HCT116 (cell line): ENCODE data around the gene EPB41L5. TPM values are rescaled to one million over a fixed set of nuclear protein-coding genes. Genes with fewer than 3 reads are reported as not detected.

Experiments
- ATAC-seq: fragments of 200-7000 bp; cut with Tn5 transposase; 2 replicates; pipeline ENCODE4 v1.9.1; 2020; ENCODE audit warnings: mild to moderate bottlenecking, moderate library complexity
- BruUV-seq: library from RNA; stranded (reverse); fragments of 400-500 nt; replicated peaks from 2 replicates; lab custom pipeline; 2021; lab: Mats Ljungman, UMichigan
- CTCF ChIA-PET: fragments of 300-600 bp; sonication (Branson Sonifier 250); formaldehyde crosslinking; loops from one replicate; lab custom pipeline; 2021; ENCODE audit warnings: antibody characterized with exemption; lab: Charles Lee
- POLR2A ChIA-PET: fragments of 300-600, 350-600 bp; sonication (Branson Sonifier 250); formaldehyde crosslinking; loops from one replicate; lab custom pipeline; 2021; ENCODE audit warnings: antibody characterized with exemption; lab: Charles Lee
- RAD21 ChIA-PET, 2 experiments: fragments of 300-600 bp; sonication (Branson Sonifier 250); formaldehyde crosslinking; loops; one replicate each; lab custom pipeline; 2023; ENCODE audit warnings: low total read pairs in 2 of 2; ENCODE audit not compliant: uncharacterized antibody in 2 of 2, unreplicated experiment in 2 of 2, low non-redundant PET in 1 of 2; lab: Charles Lee
- DNase-seq: peaks from one replicate; pipeline ENCODE4 v3.0.0-alpha.2; 2010; ENCODE audit warnings: low read depth, low spot score
- H2AFZ ChIP-seq: fragments of 200-600 bp; shearing (Covaris generic), sonication (generic); 2 replicates; pipeline ENCODE4 v1.6.1; 2017; ENCODE audit warnings: low read depth, mixed run types, mixed read lengths, antibody characterized with exemption, low read length; ENCODE audit not compliant: poor library complexity, severe bottlenecking
- H3K27ac ChIP-seq: 2 replicates; pipeline ENCODE4 v1.5.1; 2012; ENCODE audit warnings: low read depth, low read length
- H3K27me3 ChIP-seq: fragments of 200-600 bp; sonication (generic); 2 replicates; pipeline ENCODE4 v1.6.1; 2016; ENCODE audit warnings: mixed run types, low read length, mixed read lengths; ENCODE audit not compliant: insufficient read depth
- H3K36me3 ChIP-seq, 2 experiments: fragments of 200-500 bp in 1 of 2; fragments of 200-600 bp in 1 of 2; sonication (Bioruptor generic) in 1 of 2; sonication (generic) in 1 of 2; 2 replicates each; pipeline versions ENCODE4 v1.5.1 to v1.6.1; 2014 to 2016; ENCODE audit warnings: low read length in 2 of 2, inconsistent platforms in 1 of 2, mixed read lengths in 1 of 2, mixed run types in 1 of 2; ENCODE audit not compliant: insufficient read depth in 2 of 2, control insufficient read depth in 1 of 2
- H3K4me1 ChIP-seq, 2 experiments: fragments of 200-600 bp in 1 of 2; sonication (generic) in 1 of 2; 2 replicates each; pipeline versions ENCODE4 v1.5.1 to v1.6.1; 2012 to 2017; ENCODE audit warnings: low read length in 2 of 2, inconsistent platforms in 1 of 2, mild to moderate bottlenecking in 1 of 2, mixed read lengths in 1 of 2, mixed run types in 1 of 2, moderate library complexity in 1 of 2; ENCODE audit not compliant: insufficient read depth in 2 of 2, control insufficient read depth in 1 of 2
- H3K4me2 ChIP-seq: fragments of 200-600 bp; sonication (generic); 2 replicates; pipeline ENCODE4 v1.6.1; 2017; ENCODE audit warnings: mixed run types, low read length, mixed read lengths
- H3K4me3 ChIP-seq, 2 experiments: fragments of 200-600 bp in 1 of 2; sonication (generic) in 1 of 2; replicated peaks in 1 of 2; 2 replicates each; pipeline ENCODE4 v1.5.1; 2011 to 2016; ENCODE audit warnings: low read length in 2 of 2, control low read depth in 1 of 2, low read depth in 1 of 2, mild to moderate bottlenecking in 1 of 2, mixed read lengths in 1 of 2, mixed run types in 1 of 2
- H3K79me2 ChIP-seq: fragments of 200-600 bp; sonication (generic); 2 replicates; pipeline ENCODE4 v1.6.1; 2017; ENCODE audit warnings: mild to moderate bottlenecking, mixed run types, low read length, moderate library complexity, mixed read lengths; ENCODE audit not compliant: insufficient read depth
- H3K9ac ChIP-seq: fragments of 200-600 bp; sonication (generic); 2 replicates; pipeline ENCODE4 v1.6.1; 2016; ENCODE audit warnings: low read length, mixed read lengths
- H3K9me2 ChIP-seq: fragments of 200-600 bp; sonication (generic), shearing (Covaris generic); 2 replicates; pipeline ENCODE4 v1.6.1; 2017; ENCODE audit warnings: mixed run types, mild to moderate bottlenecking, moderate library complexity; ENCODE audit not compliant: insufficient read depth
- H3K9me3 ChIP-seq, 2 experiments: fragments of 200-500 bp in 1 of 2; fragments of 200-600 bp in 1 of 2; sonication (Bioruptor generic) in 1 of 2; sonication (generic) in 1 of 2; 2 replicates each; pipeline ENCODE4 v1.6.1; 2014 to 2017; ENCODE audit warnings: low read length in 2 of 2, mixed read lengths in 2 of 2, inconsistent platforms in 1 of 2, low read depth in 1 of 2, mild to moderate bottlenecking in 1 of 2, mixed run types in 1 of 2, moderate library complexity in 1 of 2; ENCODE audit not compliant: control insufficient read depth in 1 of 2, insufficient read depth in 1 of 2
- H4K20me1 ChIP-seq: fragments of 200-600 bp; sonication (generic), shearing (Covaris generic); 2 replicates; pipeline ENCODE4 v1.6.1; 2017; ENCODE audit warnings: mixed run types, mild to moderate bottlenecking, moderate library complexity; ENCODE audit not compliant: insufficient read depth
- ATF3 ChIP-seq: IDR thresholded peaks from 2 replicates; pipeline ENCODE4 v1.6.1; 2012
- CBX3 ChIP-seq: IDR thresholded peaks from 2 replicates; pipeline ENCODE4 v1.6.1; 2012; ENCODE audit warnings: low read depth
- CEBPB ChIP-seq: IDR thresholded peaks from 2 replicates; pipeline ENCODE4 v1.6.1; 2012; ENCODE audit warnings: low read depth
- CTCF ChIP-seq, 3 experiments: fragments of 200-600 bp in 1 of 3; sonication (generic) in 1 of 3; IDR thresholded peaks in 2 of 3; conservative IDR thresholded peaks in 1 of 3; 2 replicates each; pipeline ENCODE4 v1.5.1; 2012 to 2017; ENCODE audit warnings: low read depth in 2 of 3, low read length in 2 of 3, antibody characterized with exemption in 1 of 3, borderline replicate concordance in 1 of 3, control low read depth in 1 of 3, mild to moderate bottlenecking in 1 of 3, mixed read lengths in 1 of 3, mixed run types in 1 of 3, moderate library complexity in 1 of 3; ENCODE audit not compliant: insufficient read depth in 1 of 3
- ELF1 ChIP-seq: IDR thresholded peaks from 2 replicates; pipeline ENCODE4 v1.6.1; 2012; ENCODE audit warnings: low read depth, borderline replicate concordance
- FOSL1 ChIP-seq: IDR thresholded peaks from 2 replicates; pipeline ENCODE4 v1.6.1; 2012; ENCODE audit warnings: low read depth
- MAX ChIP-seq: IDR thresholded peaks from 2 replicates; pipeline ENCODE4 v1.6.1; 2012
- POLR2A ChIP-seq: IDR thresholded peaks from 2 replicates; pipeline ENCODE4 v1.7.0; 2011; ENCODE audit warnings: borderline replicate concordance; ENCODE audit not compliant: insufficient read depth, insufficient read length; ENCODE audit errors: extremely low read depth
- POLR2AphosphoS5 ChIP-seq: IDR thresholded peaks from 2 replicates; pipeline ENCODE4 v1.6.1; 2011; ENCODE audit warnings: mild to moderate bottlenecking, low read depth, low read length, moderate library complexity
- RAD21 ChIP-seq: IDR thresholded peaks from 2 replicates; pipeline ENCODE4 v1.6.1; 2012; ENCODE audit warnings: low read depth, mild to moderate bottlenecking
- REST ChIP-seq: IDR thresholded peaks from 2 replicates; pipeline ENCODE4 v1.6.1; 2012; ENCODE audit warnings: low read depth
- SP1 ChIP-seq: IDR thresholded peaks from 2 replicates; pipeline ENCODE4 v1.6.1; 2012; ENCODE audit warnings: low read depth
- SRF ChIP-seq: IDR thresholded peaks from 2 replicates; pipeline ENCODE4 v1.6.1; 2012; ENCODE audit warnings: low read depth
- TCF7L2 ChIP-seq: IDR thresholded peaks from 2 replicates; pipeline ENCODE4 v1.7.0; 2011; ENCODE audit warnings: borderline replicate concordance, inconsistent platforms; ENCODE audit not compliant: insufficient read depth, insufficient read length; ENCODE audit errors: extremely low read depth
- YY1 ChIP-seq: IDR thresholded peaks from 2 replicates; pipeline ENCODE4 v1.6.1; 2011; ENCODE audit warnings: low read length, low read depth, moderate library complexity, mild to moderate bottlenecking; ENCODE audit not compliant: insufficient replicate concordance; ENCODE audit errors: extremely low read depth
- ZNF274 ChIP-seq: fragments of 200-500 bp; sonication (Bioruptor generic); IDR thresholded peaks from 2 replicates; pipeline ENCODE4 v1.6.1; 2014; ENCODE audit warnings: mild to moderate bottlenecking, low read depth, low read length, inconsistent platforms
- intact Hi-C: fragments of 100-400 bp; cut with micrococcal nuclease; formaldehyde crosslinking; loops from 2 replicates; pipeline ENCODE4 v1.10.0; 2022
- total RNA-seq: library from RNA; stranded (reverse); gene quantifications from one replicate; pipeline ENCODE4 v1.2.1, GENCODE V29; 2021; ENCODE audit not compliant: unreplicated experiment

EPB41L5 gene
- total RNA-seq, 1 experiment from 2014 or later, result 14.7 TPM

GRCh38 chr2:120029672-120030640 lies 17.1 kb downstream of the EPB41L5 start:
- Histone ChIP-seq H3K4me2 (no peak overlapping the region), H3K36me3 (0 out of 4 replicates have a peak, but pooled peaks cover 0 to 4% of the 10 kb centered on the region in 2 experiments), H3K9me2 (no peaks in the 10 kb centered on the region), H3K79me2 (no peaks in the 10 kb centered on the region), H2AFZ (no peak overlapping the region), H3K9ac (no peak overlapping the region), H4K20me1 (no peaks in the 10 kb centered on the region), H3K4me1 (no peaks in the 10 kb centered on the region), H3K9me3 (peaks cover 1 to 4% of the 10 kb centered on the region in 2 experiments; a peak in 1 of 4 replicates), H3K4me3 (no peak overlapping the region), H3K27me3 (no peaks in the 10 kb centered on the region), H3K27ac (no peak overlapping the region)
- TF ChIP-seq POLR2AphosphoS5 (no peak), FOSL1 (no peak), MAX (no peak), SP1 (no peak), REST (no peak), ZNF274 (no peak), ATF3 (no peak), CTCF (IDR thresholded peaks at IDR 0.05 in 2 of 3, conservative IDR thresholded peaks at IDR 0.05 in 1 of 3; ENCODE audit: borderline replicate concordance in 1 of 3, insufficient read depth in 1 of 3, low read depth in 2 of 3, low read length in 2 of 3) (no peak), RAD21 (no peak), CBX3 (no peak), TCF7L2 (no peak), CEBPB (no peak), POLR2A (no peak), ELF1 (no peak), SRF (no peak), YY1 (no peak)
- no peak for DNase-seq
- CTCF ChIA-PET, result no interaction called here
- intact Hi-C loops, result no loop called here
- BruUV-seq, result no TSS peak
- POLR2A ChIA-PET, result no interaction called here
- no peak for ATAC-seq
- RAD21 ChIA-PET, result no interaction called here
